ENCODE results near the gene CPAMD8.
A peak's percentile ranks its signal among the peaks of the same experiment; 100 is the strongest.

CPAMD8 gene

GRCh38 chr19:16912780-16913179 is 113.8 kb downstream of the CPAMD8 start:
- DNase-seq = no peak

GRCh38 chr19:16911046-16911445 is 115.6 kb downstream of the CPAMD8 start:
- DNase-seq = no peak

GRCh38 chr19:16908759-16909158 is 117.9 kb downstream of the CPAMD8 start:
- DNase-seq = no peak

- no peak for DNase-seq
Observed at GRCh38 chr19:16904599-16904998, 122.0 kb downstream of the CPAMD8 start.

GRCh38 chr19:16903347-16903746 is 123.3 kb downstream of the CPAMD8 start:
- DNase-seq = no peak

GRCh38 chr19:16902545-16902944 is 124.1 kb downstream of the CPAMD8 start:
- DNase-seq = no peak

GRCh38 chr19:16901491-16902175 is 125.0 kb downstream of the CPAMD8 start:
- DNase-seq = no peak

- DNase-seq = peak; percentile 45
Observed at GRCh38 chr19:16899566-16900075, 127.0 kb downstream of the CPAMD8 start.

GRCh38 chr19:16898361-16899015 is 128.1 kb downstream of the CPAMD8 start:
- DNase-seq = no peak

- peak; percentile 21 for DNase-seq
Observed at GRCh38 chr19:16897856-16898161, 128.8 kb downstream of the CPAMD8 start.

- peak; percentile 82 for DNase-seq
Observed at GRCh38 chr19:16897029-16897855, 129.4 kb downstream of the CPAMD8 start.

GRCh38 chr19:16896146-16897028 is 130.2 kb downstream of the CPAMD8 start:
- DNase-seq = no peak

- no peak for DNase-seq
Observed at GRCh38 chr19:16895467-16896145, 131.0 kb downstream of the CPAMD8 start.

- DNase-seq = no peak
Observed at GRCh38 chr19:16894080-16894479, 132.5 kb downstream of the CPAMD8 start.

- peak; percentile 46 for DNase-seq
Observed at GRCh38 chr19:16893686-16893989, 133.0 kb downstream of the CPAMD8 start.

GRCh38 chr19:16892868-16893685 is 133.5 kb downstream of the CPAMD8 start:
- no peak for DNase-seq

GRCh38 chr19:16892436-16892835 is 134.2 kb downstream of the CPAMD8 start:
- DNase-seq = no peak

- no peak for DNase-seq
Observed at GRCh38 chr19:16891696-16892382, 134.8 kb downstream of the CPAMD8 start.

- no peak for DNase-seq
Observed at GRCh38 chr19:16890461-16891184, 136.0 kb downstream of the CPAMD8 start.

- no peak for DNase-seq
Observed at GRCh38 chr19:16889883-16890460, 136.6 kb downstream of the CPAMD8 start.

All from CD4-positive, alpha-beta T cell treated with Interferon gamma for 1 hour (primary cell).